BLaER1 (cell line): ENCODE results near the gene PLCH1.

Source experiments
- H3K27ac ChIP-seq: shearing (Covaris generic); formaldehyde crosslinking; 2 replicates; pipeline ENCODE4 v1.8.1; 2022
- H3K27me3 ChIP-seq: shearing (Covaris generic); formaldehyde crosslinking; 2 replicates; pipeline ENCODE4 v1.8.1; 2022
- H3K36me3 ChIP-seq: shearing (Covaris generic); formaldehyde crosslinking; 2 replicates; pipeline ENCODE4 v1.8.1; 2022
- H3K4me1 ChIP-seq: shearing (Covaris generic); formaldehyde crosslinking; 2 replicates; pipeline ENCODE4 v1.8.1; 2022
- H3K4me2 ChIP-seq: shearing (Covaris generic); formaldehyde crosslinking; 2 replicates; pipeline ENCODE4 v1.8.1; 2022
- H3K4me3 ChIP-seq: shearing (Covaris generic); formaldehyde crosslinking; 2 replicates; pipeline ENCODE4 v1.8.1; 2022
- H3K9ac ChIP-seq: shearing (Covaris generic); formaldehyde crosslinking; 2 replicates; pipeline ENCODE4 v1.8.1; 2022
- H3K9me3 ChIP-seq: shearing (Covaris generic); formaldehyde crosslinking; 2 replicates; pipeline ENCODE4 v1.8.1; 2022
- H4K20me1 ChIP-seq: shearing (Covaris generic); formaldehyde crosslinking; 2 replicates; pipeline ENCODE4 v1.8.1; 2022
- Cebpa-rat ChIP-seq: shearing (Covaris generic); IDR thresholded peaks from 2 replicates; pipeline ENCODE4 v1.8.1; 2022

Gene PLCH1

DNA sequence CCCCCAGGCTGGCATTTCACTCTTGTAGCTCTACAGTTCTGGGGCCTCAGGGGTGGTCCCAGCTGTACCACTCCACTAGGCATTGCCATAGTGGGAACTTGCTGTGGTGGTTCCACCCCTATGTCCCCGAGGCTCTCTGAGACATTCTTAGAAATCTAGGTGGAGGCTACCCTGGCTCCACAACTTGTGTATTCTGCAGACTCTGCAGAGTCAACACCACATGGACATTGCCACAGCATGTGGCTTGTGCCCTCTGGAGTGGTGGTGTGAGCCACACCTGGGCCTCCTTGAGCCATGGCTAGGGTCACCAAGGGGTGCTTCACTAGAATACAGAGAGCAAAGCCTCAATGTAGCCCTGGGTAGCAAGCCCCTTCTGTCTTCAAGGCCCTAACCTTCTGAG, 397.0 kb downstream of the PLCH1 start:
- H3K9me3 ChIP-seq, result no peaks in the 10 kb centered on the region
- no peak overlapping the region for H3K4me3 ChIP-seq
- H3K36me3 ChIP-seq, result no peaks in the 10 kb centered on the region
- no peak overlapping the region for H3K9ac ChIP-seq
- no peak overlapping the region for H3K27ac ChIP-seq
- no peak for TF ChIP-seq Cebpa-rat
- H3K27me3 ChIP-seq, result no peaks in the 10 kb centered on the region
- H4K20me1 ChIP-seq, result no peaks in the 10 kb centered on the region
- H3K4me1 ChIP-seq, result no peaks in the 10 kb centered on the region
- no peak overlapping the region for H3K4me2 ChIP-seq

DNA sequence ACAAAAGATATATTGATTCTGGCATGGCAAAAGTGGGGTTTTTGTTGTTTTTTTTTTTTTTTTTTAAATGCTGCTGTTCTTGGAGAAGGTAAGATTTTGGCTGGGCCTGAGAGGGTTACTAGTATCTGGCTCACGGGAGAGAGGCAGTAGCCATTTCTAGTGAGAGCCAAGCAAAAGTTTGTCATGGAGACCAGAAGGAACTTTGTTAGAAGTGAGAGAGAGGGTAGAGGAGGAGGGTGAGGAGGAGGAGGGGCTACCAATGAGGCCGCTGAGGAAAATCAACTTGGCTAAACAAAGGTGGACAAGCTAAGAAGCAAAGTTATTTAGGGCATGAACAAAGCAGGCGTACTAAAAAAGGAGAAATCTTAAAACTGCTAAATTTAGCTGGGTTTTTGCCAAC, 402.5 kb downstream of the PLCH1 start:
- no peak overlapping the region for H3K27ac ChIP-seq
- H3K9ac ChIP-seq, result no peak overlapping the region
- no peaks in the 10 kb centered on the region for H3K4me1 ChIP-seq
- no peak overlapping the region for H3K4me3 ChIP-seq
- H3K27me3 ChIP-seq, result no peaks in the 10 kb centered on the region
- H3K36me3 ChIP-seq, result no peaks in the 10 kb centered on the region
- no peaks in the 10 kb centered on the region for H4K20me1 ChIP-seq
- no peak for TF ChIP-seq Cebpa-rat
- H3K4me2 ChIP-seq, result no peak overlapping the region
- no peaks in the 10 kb centered on the region for H3K9me3 ChIP-seq

DNA sequence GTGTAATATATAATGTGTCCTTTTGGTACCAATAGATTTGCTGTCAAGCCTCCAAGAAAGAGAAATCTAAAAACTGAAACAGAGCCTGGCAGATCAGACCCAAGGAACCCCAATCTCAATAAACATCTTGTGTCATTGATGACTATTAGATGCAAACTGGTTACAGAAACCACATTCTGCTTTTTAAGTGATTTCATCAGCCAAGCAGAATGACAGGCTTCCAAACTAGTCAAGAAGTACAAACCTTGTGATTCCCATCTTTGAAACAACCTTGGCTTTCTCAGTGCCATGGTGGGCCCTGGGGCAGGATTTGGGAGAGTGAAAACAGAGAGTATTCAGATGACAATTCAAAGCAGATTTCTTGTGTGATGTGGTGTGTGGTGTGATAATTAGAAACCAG, 405.8 kb downstream of the PLCH1 start:
- Histone ChIP-seq H3K4me1 (peaks cover 17% of the 10 kb centered on the region), H4K20me1 (no peaks in the 10 kb centered on the region), H3K9ac (no peak overlapping the region), H3K27me3 (no peaks in the 10 kb centered on the region), H3K4me3 (no peak overlapping the region), H3K27ac (no peak overlapping the region), H3K9me3 (no peaks in the 10 kb centered on the region), H3K4me2 (no peak overlapping the region), H3K36me3 (no peaks in the 10 kb centered on the region)
- no peak for TF ChIP-seq Cebpa-rat

DNA sequence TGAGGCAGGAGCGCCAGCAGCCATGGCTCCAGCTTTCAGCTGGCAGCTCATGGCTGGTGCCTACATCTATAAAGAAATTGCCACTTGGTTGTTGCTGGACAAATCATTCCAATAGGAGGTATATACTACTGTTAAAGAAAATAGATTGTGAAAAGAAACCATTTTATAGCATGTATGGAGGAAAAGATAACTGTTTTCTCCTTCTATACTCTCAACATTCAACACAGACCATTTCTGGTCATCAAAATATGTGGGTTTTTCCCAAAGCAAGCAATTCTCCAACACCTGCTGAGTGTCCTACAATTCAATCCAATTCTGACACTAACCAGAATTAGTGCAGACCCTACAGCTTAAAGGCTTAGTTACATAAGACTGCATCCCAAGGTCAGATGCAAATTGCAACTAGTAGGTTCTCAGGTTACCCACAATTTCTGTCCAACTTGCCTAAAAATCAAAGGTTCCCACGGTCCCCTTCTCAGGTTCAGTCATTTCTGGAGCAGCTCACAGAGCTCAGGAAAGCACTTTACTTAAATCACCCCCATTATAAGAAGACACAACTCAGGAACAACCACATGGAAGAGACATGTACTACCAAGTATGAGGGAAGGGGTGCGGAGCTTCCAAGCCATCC, 409.0 kb downstream of the PLCH1 start:
- Histone ChIP-seq H3K4me1 (peaks cover 19% of the 10 kb centered on the region), H3K4me3 (no peak overlapping the region), H3K36me3 (no peaks in the 10 kb centered on the region), H4K20me1 (no peaks in the 10 kb centered on the region), H3K27ac (peak overlapping the region; percentile 19; the same call in 1 of the 2 replicates), H3K9me3 (no peaks in the 10 kb centered on the region), H3K9ac (no peak overlapping the region), H3K4me2 (peak overlapping the region; percentile 41), H3K27me3 (no peaks in the 10 kb centered on the region)
- TF ChIP-seq Cebpa-rat, result no peak

DNA sequence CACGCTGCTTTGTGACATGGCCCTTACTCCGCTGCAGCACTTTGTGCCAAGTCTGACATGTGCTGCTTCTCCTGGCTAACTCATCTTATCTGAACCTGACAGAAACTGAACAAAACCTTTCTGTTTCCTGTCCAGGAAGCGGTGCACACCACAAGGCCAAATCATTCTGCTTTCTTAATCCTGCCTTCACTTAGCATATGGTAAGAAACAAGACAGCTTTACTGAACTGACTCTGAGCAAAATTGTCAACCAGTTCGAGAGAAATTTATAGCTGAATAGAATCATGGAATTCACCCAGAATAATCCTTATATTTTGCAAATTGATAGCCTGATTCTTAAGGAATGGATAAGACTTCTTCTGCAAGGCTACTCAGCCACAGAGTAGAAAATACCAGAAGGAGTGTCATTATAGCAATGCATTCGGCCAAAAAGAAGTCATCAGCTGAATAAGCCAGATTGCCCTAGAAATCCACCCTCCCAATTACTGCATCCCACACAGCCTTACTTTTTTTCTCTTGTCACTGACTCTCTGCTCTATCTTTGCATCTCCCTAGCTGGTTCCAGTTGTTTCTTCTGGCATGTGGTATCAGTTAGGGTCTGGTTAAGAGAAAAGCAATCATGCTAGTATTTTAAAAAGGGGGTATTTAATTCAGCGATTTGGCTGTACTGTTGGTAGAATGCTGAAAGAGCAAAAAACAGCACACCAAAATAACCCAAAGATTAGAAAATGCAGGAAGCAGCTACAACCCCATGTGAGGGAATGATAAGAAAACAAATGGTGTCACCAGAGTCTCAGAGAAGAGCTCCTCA, 409.8 kb downstream of the PLCH1 start:
- Histone ChIP-seq H3K36me3 (no peaks in the 10 kb centered on the region), H4K20me1 (no peaks in the 10 kb centered on the region), H3K9me3 (no peaks in the 10 kb centered on the region), H3K27me3 (no peaks in the 10 kb centered on the region), H3K4me2 (peak overlapping the region; percentile 41), H3K4me3 (no peak overlapping the region), H3K4me1 (peaks cover 19% of the 10 kb centered on the region), H3K9ac (0 out of 2 replicates have a peak overlapping the region, but pooled peaks have one; percentile 12), H3K27ac (peak overlapping the region; percentile 19; the same call in 1 of the 2 replicates)
- TF ChIP-seq Cebpa-rat, result no peak

DNA sequence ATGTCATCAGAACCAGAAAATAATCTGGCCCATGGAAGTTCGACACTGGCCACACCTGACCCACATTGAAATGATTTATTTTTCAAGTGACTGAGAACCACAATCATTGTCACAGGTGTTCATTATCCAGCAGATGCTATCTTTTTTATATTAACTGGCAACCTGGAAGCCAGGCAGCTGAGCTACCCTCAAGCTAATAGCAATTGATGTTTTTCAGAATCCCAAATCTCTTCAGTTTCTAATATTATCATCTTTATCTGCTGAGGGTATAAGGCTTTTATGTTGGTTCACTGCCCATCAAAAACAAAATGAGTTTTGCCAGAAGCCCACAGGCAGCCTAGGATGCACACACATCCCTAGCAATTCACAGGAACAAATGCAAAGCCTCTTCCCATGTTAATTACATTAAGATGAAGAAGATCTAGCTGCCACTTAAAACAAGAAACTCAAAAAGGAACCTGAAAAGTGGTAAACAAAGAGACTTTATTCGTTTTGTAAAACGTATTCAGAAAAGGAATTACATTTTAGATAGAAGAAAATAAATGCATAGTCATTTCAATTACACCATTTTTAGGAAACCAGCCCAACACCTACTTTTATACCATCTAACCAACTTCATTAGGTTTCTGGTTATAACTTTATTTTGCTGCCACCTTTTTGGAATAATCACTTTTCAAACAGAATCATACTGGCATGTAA, 410.5 kb downstream of the PLCH1 start:
- peak overlapping the region; percentile 41 for H3K4me2 ChIP-seq
- no peak overlapping the region for H3K9ac ChIP-seq
- H3K4me3 ChIP-seq, result no peak overlapping the region
- no peaks in the 10 kb centered on the region for H3K9me3 ChIP-seq
- no peak for TF ChIP-seq Cebpa-rat
- no peaks in the 10 kb centered on the region for H3K36me3 ChIP-seq
- peak overlapping the region; percentile 19; the same call in 1 of the 2 replicates for H3K27ac ChIP-seq
- H4K20me1 ChIP-seq, result no peaks in the 10 kb centered on the region
- no peaks in the 10 kb centered on the region for H3K27me3 ChIP-seq
- H3K4me1 ChIP-seq, result peaks cover 19% of the 10 kb centered on the region

DNA sequence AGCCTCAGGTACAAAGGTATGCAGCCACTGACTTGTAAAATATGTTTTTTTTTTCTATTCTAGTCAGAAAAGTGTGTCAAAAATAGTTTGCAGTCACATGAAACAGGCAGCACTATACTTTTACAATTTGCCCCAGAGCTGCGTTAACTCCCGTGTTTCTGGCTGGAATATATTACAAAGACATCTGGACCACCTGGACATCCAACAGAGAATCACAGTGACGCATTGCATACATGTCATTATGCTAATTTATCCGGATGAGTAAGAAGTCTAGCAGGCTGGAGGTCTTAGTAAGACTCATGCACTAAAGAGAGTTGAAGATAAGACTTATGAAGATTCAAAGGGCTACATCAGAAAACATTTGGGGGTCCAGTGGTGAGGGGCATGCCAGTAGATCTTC, 412.2 kb downstream of the PLCH1 start:
- no peaks in the 10 kb centered on the region for H4K20me1 ChIP-seq
- H3K27ac ChIP-seq, result no peak overlapping the region
- no peak overlapping the region for H3K4me2 ChIP-seq
- no peaks in the 10 kb centered on the region for H3K36me3 ChIP-seq
- peaks cover 19% of the 10 kb centered on the region for H3K4me1 ChIP-seq
- H3K4me3 ChIP-seq, result no peak overlapping the region
- TF ChIP-seq Cebpa-rat, result no peak
- H3K9ac ChIP-seq, result no peak overlapping the region
- no peaks in the 10 kb centered on the region for H3K27me3 ChIP-seq
- no peaks in the 10 kb centered on the region for H3K9me3 ChIP-seq

DNA sequence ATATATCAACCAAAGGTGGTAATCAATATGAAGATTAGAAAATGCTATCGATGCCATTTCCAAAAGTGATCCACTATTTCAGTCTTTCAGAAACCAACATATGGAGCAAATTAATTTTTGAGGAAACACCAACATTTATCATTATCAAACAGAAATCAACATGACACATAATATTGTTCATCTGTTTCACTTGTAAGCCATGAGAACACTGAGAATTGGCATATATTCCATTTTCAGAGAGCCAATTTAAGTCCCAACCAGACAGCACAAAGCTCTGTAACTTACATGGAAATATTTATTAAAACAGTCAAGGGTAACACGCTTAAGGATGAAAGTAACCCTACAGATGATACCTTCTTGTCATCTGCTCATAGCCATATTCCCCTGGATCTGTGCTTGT, 413.8 kb downstream of the PLCH1 start:
- H3K27ac ChIP-seq, result no peak overlapping the region
- H3K4me3 ChIP-seq, result no peak overlapping the region
- no peak overlapping the region for H3K9ac ChIP-seq
- peaks cover 19% of the 10 kb centered on the region for H3K4me1 ChIP-seq
- no peaks in the 10 kb centered on the region for H3K36me3 ChIP-seq
- TF ChIP-seq Cebpa-rat, result no peak
- H3K27me3 ChIP-seq, result no peaks in the 10 kb centered on the region
- no peaks in the 10 kb centered on the region for H3K9me3 ChIP-seq
- H4K20me1 ChIP-seq, result no peaks in the 10 kb centered on the region
- no peak overlapping the region for H3K4me2 ChIP-seq

DNA sequence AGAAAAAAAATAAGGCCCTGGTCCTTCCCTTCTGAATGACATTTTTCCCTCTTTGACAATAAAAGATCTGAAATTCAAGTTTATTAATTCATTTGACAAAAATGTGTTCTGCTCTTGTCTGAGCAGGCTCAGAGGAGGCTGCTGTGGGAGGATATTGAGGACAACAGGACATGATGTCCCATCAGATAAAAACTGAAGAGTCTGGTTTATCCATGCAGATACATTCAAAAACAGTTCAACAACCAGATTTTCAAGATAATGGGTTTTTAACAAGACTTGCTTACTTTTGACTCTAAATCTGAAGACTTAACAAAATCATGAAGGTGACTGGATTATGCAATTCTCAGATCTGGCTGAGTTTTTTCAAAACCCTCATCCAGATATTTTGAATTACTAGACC, 414.5 kb downstream of the PLCH1 start:
- no peak overlapping the region for H3K9ac ChIP-seq
- no peaks in the 10 kb centered on the region for H4K20me1 ChIP-seq
- no peaks in the 10 kb centered on the region for H3K36me3 ChIP-seq
- H3K27ac ChIP-seq, result no peak overlapping the region
- H3K4me1 ChIP-seq, result peaks cover 15% of the 10 kb centered on the region
- H3K4me3 ChIP-seq, result no peak overlapping the region
- H3K27me3 ChIP-seq, result no peaks in the 10 kb centered on the region
- no peaks in the 10 kb centered on the region for H3K9me3 ChIP-seq
- H3K4me2 ChIP-seq, result no peak overlapping the region
- TF ChIP-seq Cebpa-rat, result no peak

DNA sequence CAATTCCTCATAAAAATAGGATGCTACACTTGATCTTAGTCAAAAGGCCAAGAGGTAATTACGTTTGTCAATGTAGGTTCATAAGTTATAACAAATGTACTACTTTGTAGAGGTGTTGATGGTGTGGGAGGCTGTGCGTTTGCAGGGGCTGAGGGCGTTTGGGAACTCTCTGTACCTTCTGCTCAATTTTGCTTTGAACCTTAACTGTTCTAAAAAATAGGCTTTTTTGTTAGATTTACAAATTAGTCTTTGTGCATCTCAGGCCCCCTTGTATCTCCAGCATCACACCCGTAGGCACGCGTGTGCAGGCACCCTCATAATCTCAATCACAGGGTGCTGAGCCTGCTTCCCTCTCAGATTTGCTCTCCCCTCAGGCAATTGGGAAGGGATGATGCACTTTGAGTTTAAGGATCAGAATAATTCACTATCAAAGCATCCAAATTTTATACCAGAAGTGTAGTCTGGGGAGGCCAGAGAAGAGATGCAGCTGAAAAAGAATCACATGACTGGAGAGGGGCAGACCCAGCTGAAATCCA, 415.3 kb downstream of the PLCH1 start:
- no peaks in the 10 kb centered on the region for H3K36me3 ChIP-seq
- H3K4me1 ChIP-seq, result peaks cover 7% of the 10 kb centered on the region
- no peak overlapping the region for H3K27ac ChIP-seq
- no peak overlapping the region for H3K4me3 ChIP-seq
- no peak overlapping the region for H3K9ac ChIP-seq
- H4K20me1 ChIP-seq, result no peaks in the 10 kb centered on the region
- no peak overlapping the region for H3K4me2 ChIP-seq
- TF ChIP-seq Cebpa-rat, result no peak
- no peaks in the 10 kb centered on the region for H3K27me3 ChIP-seq
- no peaks in the 10 kb centered on the region for H3K9me3 ChIP-seq
